ENCODE data around the gene GLRX5.

DNA sequence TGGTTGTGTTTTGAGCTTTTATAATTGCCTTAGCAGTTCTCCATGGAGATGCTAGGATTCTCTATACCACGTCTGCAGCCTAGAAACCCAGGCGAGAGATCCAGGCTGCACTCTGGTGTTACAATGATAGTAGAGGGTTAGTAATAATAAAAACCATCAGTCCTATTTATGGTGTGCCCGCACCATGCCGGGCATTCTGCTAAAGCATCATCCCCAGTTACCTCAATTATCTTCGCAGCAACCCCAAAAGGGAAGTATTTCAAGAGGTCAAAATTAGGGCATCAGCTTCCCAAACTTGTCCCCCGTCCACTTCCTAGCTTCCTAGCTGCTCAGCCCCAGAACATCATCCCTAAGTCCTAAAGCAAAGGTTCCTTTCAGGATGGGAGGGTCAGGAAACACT lies 21.6 kb upstream of the GLRX5 start:
- TF ChIP-seq EP300 (IDR thresholded peaks at IDR 0.05) (no peak), CTCF (IDR thresholded peaks at IDR 0.05) (no peak), POLR2AphosphoS5 (IDR thresholded peaks at IDR 0.05) (no peak), POLR2A (IDR thresholded peaks at IDR 0.05) (no peak)
